DND-41 (cell line): Measurements from ENCODE around the gene MAB21L3.

Source experiments
- ATAC-seq: fragments of 200-7000 bp; cut with Tn5 transposase; 3 replicates; pipeline ENCODE4 v1.9.1; 2021; ENCODE audit warnings: low read depth; ENCODE audit not compliant: insufficient read depth
- DNase-seq: peaks from one replicate; pipeline ENCODE4 v3.0.0-alpha.2; 2020
- H2AFZ ChIP-seq: 2 replicates; pipeline ENCODE4 v1.6.0; 2012; ENCODE audit warnings: low read depth, low read length
- H3K27ac ChIP-seq: 2 replicates; pipeline ENCODE4 v1.5.1; 2012; ENCODE audit warnings: low read length, inconsistent platforms
- H3K27me3 ChIP-seq: fragments of 200-600 bp; sonication (generic); 2 replicates; pipeline ENCODE4 v1.6.0; 2012; ENCODE audit warnings: low read length, mild to moderate bottlenecking, inconsistent platforms; ENCODE audit not compliant: insufficient read depth, poor library complexity
- H3K36me3 ChIP-seq: 2 replicates; pipeline ENCODE4 v1.5.1; 2012; ENCODE audit warnings: low read length, inconsistent platforms; ENCODE audit not compliant: insufficient read depth
- H3K4me1 ChIP-seq: 2 replicates; pipeline ENCODE4 v1.5.1; 2012; ENCODE audit warnings: mild to moderate bottlenecking, low read length; ENCODE audit not compliant: insufficient read depth
- H3K4me2 ChIP-seq: 2 replicates; pipeline ENCODE4 v1.6.0; 2012; ENCODE audit warnings: mild to moderate bottlenecking, moderate library complexity, low read length, inconsistent platforms; ENCODE audit not compliant: insufficient read depth
- H3K4me3 ChIP-seq, 2 experiments: fragments of 200-600 bp in 1 of 2; shearing (Covaris generic) in 1 of 2; 2 replicates each; pipeline ENCODE4 v1.5.1; 2012 to 2016; ENCODE audit warnings: inconsistent platforms in 2 of 2, low read length in 2 of 2, mild to moderate bottlenecking in 2 of 2, low read depth in 1 of 2, moderate library complexity in 1 of 2
- H3K79me2 ChIP-seq: 2 replicates; pipeline ENCODE4 v1.6.0; 2012; ENCODE audit warnings: low read length, inconsistent platforms; ENCODE audit not compliant: insufficient read depth
- H3K9ac ChIP-seq: 2 replicates; pipeline ENCODE4 v1.6.0; 2012; ENCODE audit warnings: low read depth, mild to moderate bottlenecking, inconsistent platforms, low read length, moderate library complexity
- H3K9me3 ChIP-seq: 2 replicates; pipeline ENCODE4 v1.5.1; 2012; ENCODE audit warnings: low read length, moderate library complexity, mild to moderate bottlenecking, inconsistent platforms; ENCODE audit not compliant: insufficient read depth, severe bottlenecking
- H4K20me1 ChIP-seq: 2 replicates; pipeline ENCODE4 v1.6.0; 2012; ENCODE audit warnings: low read length; ENCODE audit not compliant: insufficient read depth
- EZH2 ChIP-seq: IDR thresholded peaks from 3 replicates; pipeline ENCODE4 v1.6.1; 2012; ENCODE audit warnings: borderline replicate concordance, low read depth, mild to moderate bottlenecking, moderate library complexity, low read length, inconsistent platforms; ENCODE audit not compliant: severe bottlenecking
- TF ChIP-seq, protein P1 (sequence below): IDR thresholded peaks from 2 replicates; pipeline ENCODE4 v1.5.1; 2012; ENCODE audit warnings: borderline replicate concordance, low read length, moderate library complexity, mild to moderate bottlenecking; ENCODE audit not compliant: poor library complexity, severe bottlenecking; ENCODE audit errors: extremely low read depth

Gene MAB21L3

DNA sequence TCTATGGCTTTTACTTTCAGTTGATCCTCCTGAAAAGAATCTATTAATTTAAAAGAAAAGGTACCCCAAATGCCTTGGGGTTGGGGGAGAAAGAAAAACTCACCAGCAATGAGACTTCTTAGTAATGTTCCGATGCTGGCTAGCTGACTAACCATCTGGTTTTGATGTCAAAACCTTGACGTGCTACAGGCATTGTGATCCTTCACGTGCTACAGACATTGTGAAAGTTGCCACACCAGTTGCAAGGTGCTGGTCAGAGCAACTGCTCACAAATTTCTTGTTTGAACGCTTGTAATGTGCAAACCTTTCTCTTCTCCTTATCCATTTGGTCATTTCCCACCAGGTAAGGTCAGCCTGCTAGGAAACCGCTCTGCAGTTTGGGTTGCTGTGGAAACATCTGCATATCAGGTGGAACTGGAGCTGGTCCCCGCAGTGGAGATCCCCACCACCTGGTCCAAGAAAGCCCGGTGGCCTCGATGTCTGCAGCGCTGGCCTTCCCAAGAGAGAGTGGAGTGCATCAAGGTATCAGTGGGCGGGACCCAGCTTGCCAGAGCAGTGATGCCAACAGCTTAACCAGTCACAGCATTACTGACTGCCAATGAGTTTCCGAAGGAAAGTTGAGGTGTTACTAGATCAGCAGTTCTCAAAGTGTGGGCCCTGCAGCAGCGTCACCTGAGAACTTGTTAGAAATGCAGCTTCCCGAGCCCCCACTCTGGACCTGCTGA, 16.1 kb downstream of the MAB21L3 start:
- H3K9me3 ChIP-seq, result no peaks in the 10 kb centered on the region
- H3K9ac ChIP-seq, result no peak overlapping the region
- no peaks in the 10 kb centered on the region for H3K79me2 ChIP-seq
- ATAC-seq (no peak), DNase-seq (no peak)
- H3K36me3 ChIP-seq, result no peaks in the 10 kb centered on the region
- no peaks in the 10 kb centered on the region for H3K4me1 ChIP-seq
- TF ChIP-seq, protein P1, sequence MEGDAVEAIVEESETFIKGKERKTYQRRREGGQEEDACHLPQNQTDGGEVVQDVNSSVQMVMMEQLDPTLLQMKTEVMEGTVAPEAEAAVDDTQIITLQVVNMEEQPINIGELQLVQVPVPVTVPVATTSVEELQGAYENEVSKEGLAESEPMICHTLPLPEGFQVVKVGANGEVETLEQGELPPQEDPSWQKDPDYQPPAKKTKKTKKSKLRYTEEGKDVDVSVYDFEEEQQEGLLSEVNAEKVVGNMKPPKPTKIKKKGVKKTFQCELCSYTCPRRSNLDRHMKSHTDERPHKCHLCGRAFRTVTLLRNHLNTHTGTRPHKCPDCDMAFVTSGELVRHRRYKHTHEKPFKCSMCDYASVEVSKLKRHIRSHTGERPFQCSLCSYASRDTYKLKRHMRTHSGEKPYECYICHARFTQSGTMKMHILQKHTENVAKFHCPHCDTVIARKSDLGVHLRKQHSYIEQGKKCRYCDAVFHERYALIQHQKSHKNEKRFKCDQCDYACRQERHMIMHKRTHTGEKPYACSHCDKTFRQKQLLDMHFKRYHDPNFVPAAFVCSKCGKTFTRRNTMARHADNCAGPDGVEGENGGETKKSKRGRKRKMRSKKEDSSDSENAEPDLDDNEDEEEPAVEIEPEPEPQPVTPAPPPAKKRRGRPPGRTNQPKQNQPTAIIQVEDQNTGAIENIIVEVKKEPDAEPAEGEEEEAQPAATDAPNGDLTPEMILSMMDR, result no peak
- no peak for TF ChIP-seq EZH2
- no peaks in the 10 kb centered on the region for H4K20me1 ChIP-seq
- no peak overlapping the region for H2AFZ ChIP-seq
- H3K4me3 ChIP-seq, result no peak overlapping the region
- peaks cover 5% of the 10 kb centered on the region for H3K27me3 ChIP-seq
- H3K4me2 ChIP-seq, result no peak overlapping the region
- H3K27ac ChIP-seq, result no peak overlapping the region

DNA sequence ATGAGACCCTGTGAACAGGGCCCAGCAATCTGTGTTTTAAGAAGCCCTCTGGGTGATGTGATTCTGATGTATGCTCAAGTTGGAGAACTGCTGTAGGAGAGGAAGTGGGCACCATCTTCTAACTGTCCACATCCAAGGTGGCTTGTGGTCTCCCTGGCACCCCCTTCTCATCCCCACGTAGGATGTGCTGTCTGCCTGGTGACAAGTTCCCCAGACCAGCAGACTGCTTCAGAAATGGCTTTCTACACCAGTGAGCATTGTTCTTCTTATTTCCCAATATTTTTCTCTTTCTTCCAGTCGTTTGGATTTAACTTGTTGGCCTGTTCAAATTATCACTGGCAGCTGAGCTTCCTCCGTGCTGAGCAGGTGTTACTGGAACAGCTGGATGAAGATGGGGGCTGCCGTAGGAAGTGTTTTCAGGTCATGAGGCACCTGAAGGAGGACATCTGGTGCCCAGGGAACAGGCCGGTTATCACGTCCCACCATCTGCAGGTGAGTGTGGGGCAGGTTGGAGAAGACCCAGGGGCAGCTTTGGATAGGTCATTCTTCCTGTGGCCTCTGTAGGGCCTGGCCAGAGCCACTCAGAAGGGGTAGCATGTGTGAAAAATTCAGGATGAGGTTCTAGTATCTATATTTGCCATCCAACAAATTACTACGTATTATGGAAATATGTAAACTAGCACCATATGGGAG, 16.8 kb downstream of the MAB21L3 start:
- TF ChIP-seq, protein P1, result no peak
- no peak for TF ChIP-seq EZH2
- no peaks in the 10 kb centered on the region for H3K79me2 ChIP-seq
- ATAC-seq (peak; percentile 70), DNase-seq (peak; percentile 27)
- H3K4me2 ChIP-seq, result no peak overlapping the region
- H3K27ac ChIP-seq, result no peak overlapping the region
- H3K9me3 ChIP-seq, result no peaks in the 10 kb centered on the region
- no peaks in the 10 kb centered on the region for H3K4me1 ChIP-seq
- no peak overlapping the region for H3K4me3 ChIP-seq
- H3K9ac ChIP-seq, result no peak overlapping the region
- H3K36me3 ChIP-seq, result no peaks in the 10 kb centered on the region
- peaks cover 5% of the 10 kb centered on the region for H3K27me3 ChIP-seq
- H2AFZ ChIP-seq, result no peak overlapping the region
- H4K20me1 ChIP-seq, result no peaks in the 10 kb centered on the region

DNA sequence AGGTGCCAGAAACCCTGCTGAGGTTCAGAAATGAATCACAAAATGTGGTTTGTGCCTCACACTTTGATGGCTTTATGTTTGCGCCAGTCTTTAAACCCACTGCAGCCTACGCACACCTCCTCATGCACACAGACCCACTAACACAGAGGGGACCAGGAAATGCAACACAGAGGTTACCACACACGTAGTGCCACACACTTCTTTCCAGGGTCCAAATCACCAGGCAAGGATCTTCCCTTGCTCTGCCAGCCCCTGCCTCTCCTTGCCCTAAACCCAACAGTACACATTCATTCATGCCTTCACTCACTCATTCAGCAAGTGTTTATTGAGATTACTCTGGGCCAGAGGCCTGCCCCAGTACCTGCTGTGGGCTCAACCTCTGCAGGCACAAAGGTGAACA, 17.5 kb downstream of the MAB21L3 start:
- H3K27ac ChIP-seq, result no peak overlapping the region
- no peaks in the 10 kb centered on the region for H3K79me2 ChIP-seq
- TF ChIP-seq, protein P1, result no peak
- no peak for TF ChIP-seq EZH2
- DNase-seq (no peak), ATAC-seq (peak; percentile 48; the same call in 1 of the 3 replicates)
- peaks cover 5% of the 10 kb centered on the region for H3K27me3 ChIP-seq
- no peaks in the 10 kb centered on the region for H3K4me1 ChIP-seq
- no peak overlapping the region for H3K4me3 ChIP-seq
- H2AFZ ChIP-seq, result no peak overlapping the region
- H3K36me3 ChIP-seq, result no peaks in the 10 kb centered on the region
- no peak overlapping the region for H3K9ac ChIP-seq
- no peak overlapping the region for H3K4me2 ChIP-seq
- H3K9me3 ChIP-seq, result no peaks in the 10 kb centered on the region
- no peaks in the 10 kb centered on the region for H4K20me1 ChIP-seq
